COLO668 (cell line): Measurements from ENCODE around the gene ABLIM1.

Experiments used
- DNase-seq: peaks from one replicate; lab custom pipeline; 2025; ENCODE audit not compliant: unreplicated experiment; lab: John Stamatoyannopoulos, UW

The ABLIM1 gene

GRCh38 chr10:114593240-114593792, 64.8 kb downstream of the ABLIM1 start:
- no peak for DNase-seq

DNA sequence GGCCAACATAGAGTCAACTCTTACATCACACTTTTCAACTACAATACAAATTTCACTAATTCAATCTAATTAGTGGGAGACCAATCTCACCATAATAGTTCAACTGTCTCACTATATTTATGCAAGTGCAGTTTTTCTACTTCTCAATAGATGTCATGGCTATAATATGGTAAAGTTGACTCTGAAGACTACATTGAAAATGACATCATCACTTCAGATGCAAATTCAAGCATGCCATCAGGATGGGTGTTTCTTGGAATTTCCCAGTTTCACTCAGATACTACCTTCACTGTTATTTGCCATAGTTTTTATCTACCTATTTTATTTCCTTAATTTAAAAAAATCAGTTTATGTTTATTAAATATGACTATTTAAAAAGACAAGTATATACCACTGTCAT, 67.1 kb downstream of the ABLIM1 start:
- no peak for DNase-seq

- no peak for DNase-seq
Observed at GRCh38 chr10:114584419-114584818, 73.7 kb downstream of the ABLIM1 start.

DNA sequence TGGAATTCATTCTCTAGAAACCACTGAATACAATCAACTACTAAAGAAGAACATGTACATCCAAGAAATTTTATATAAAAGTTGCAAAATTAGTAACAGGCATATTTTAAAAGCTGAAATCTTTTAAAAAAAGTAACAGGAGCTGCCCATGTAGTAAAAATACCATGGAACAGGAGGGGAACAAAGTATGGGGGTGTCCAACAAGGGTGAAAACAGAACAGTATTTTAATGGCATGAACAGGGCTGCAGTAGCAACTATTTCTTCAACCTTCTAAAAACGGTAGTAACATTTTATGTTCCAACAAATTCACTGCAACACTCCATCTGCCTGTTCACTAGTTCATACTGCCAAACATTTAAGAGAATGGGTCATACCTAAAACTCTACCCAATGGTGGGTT, 77.0 kb downstream of the ABLIM1 start:
- no peak for DNase-seq

DNA sequence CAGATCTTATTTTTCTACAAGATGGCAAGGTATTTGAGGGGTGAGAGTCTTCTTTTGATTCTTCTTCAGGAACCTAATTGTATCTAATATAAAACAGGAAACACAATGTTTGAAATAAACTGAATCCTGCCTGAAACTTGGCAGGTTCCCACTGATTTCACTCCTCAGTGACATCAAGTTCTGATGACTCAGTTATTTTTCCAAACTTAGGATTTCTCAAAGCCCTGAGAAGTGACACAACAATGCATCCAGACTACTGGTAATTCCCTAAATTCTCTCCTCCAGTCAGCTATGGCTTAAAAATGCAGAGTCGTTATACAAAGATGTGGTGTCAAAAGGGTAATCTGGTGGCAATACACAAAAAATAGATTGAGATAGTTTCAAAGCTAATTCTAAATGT, 80.9 kb downstream of the ABLIM1 start:
- DNase-seq: no peak

DNA sequence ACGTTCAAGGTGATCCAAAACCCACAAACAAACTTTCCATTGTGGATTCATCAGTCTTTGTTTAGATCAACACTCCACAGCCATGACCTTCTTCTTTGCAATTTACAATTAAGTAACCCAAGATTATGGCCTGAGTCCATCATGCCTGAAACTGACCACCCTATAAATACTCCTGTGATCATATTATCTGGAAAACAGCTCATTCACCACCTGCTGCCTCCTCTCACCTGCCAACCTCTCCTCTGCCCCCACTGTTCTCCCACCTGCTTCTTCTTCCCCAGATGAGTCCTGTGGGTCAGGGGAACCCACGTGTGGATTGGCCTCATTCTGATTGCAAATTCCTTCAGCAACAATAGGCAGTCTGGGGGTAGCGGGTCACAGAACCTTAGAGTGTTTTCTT, 81.4 kb downstream of the ABLIM1 start:
- no peak for DNase-seq

GRCh38 chr10:114576132-114576487, 82.0 kb downstream of the ABLIM1 start:
- no peak for DNase-seq

GRCh38 chr10:114575417-114576131, 82.5 kb downstream of the ABLIM1 start:
- DNase-seq: no peak

- no peak for DNase-seq
Observed at GRCh38 chr10:114573330-114574045, 84.6 kb downstream of the ABLIM1 start.

- DNase-seq: no peak
Observed at GRCh38 chr10:114571316-114571999, 86.6 kb downstream of the ABLIM1 start.

GRCh38 chr10:114566064-114566463, 92.0 kb downstream of the ABLIM1 start:
- DNase-seq: no peak

DNA sequence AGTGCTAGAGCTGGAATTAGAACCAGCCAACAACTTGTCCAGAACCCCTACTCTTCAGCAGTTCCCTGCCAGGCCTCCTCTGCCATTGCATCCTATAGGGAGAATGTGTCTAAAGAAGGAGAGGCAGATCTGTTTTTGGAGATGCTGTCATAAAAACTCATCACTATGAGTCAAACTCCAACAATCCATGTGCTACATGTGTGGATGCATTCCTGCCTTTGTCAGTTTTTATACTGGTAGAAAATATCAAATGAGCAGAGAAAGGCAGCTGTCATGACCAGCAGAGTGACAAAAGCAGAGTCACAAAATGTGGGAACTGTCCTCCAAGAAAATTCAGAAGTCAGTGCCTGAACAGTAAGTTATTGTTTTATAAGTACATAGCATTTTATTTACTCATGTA, 93.0 kb downstream of the ABLIM1 start:
- no peak for DNase-seq

GRCh38 chr10:114561008-114561523, 97.0 kb downstream of the ABLIM1 start:
- no peak for DNase-seq

- DNase-seq: no peak
Observed at GRCh38 chr10:114560144-114560543, 97.9 kb downstream of the ABLIM1 start.

- no peak for DNase-seq
Observed at GRCh38 chr10:114559636-114560035, 98.4 kb downstream of the ABLIM1 start.

DNA sequence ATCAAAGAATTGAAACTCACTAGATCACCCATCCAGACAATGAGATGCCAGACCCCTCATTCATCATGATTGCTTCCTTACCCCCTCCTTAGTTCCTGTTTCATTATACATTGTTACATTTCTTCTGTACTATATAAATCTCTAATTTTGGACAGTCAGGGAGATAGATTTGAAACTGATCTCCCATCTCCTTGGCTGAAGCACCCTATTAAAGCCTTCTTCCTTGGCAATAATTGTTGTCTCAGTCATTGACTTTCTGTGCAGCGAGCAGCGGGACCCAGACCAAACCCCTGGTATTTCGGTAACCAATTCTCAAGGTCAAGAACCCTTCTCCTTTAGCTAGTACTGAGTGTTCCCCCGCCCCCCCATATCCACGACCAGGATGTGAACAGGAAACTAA, 100.2 kb downstream of the ABLIM1 start:
- DNase-seq: no peak

DNA sequence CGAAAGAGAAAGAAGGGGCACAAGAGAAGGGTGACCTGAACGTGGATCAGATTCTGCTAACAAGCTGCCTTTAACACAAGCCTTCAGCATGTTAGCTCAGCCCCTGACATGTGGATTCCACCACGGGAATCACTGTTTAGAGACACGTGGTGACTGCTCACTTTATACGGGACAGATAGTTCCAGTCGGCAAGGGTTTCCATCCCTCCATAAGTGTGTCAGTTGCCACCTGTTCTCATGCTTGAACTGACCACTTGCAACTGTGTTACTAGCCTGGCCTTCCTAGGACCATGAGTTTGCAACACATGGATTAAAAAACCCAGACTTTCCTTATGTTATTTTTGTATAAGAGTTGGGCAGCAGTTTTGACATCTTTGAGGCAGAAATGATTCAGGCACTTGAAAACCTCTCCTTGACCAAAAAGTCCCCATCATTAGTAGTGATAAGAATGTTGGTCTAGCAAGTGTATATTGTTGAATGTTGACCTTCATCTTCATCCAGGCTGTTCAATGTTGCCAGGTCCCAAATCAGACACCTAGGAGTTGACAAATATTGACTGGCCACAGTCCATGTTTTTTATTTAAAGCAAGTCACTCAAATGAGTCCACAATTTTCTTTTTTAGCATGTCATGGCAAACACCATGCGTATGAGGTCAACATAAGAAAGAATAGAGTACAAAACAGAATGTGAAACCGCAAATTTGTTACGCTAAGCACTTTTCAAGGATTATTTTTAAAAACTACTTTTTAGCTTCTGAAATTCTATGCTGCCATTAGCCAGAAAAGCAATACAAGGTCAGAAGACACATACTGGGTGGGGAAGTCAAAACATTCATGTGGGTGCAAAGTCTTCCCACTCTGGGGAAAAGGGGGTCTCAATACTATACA, 101.6 kb downstream of the ABLIM1 start:
- DNase-seq: no peak

GRCh38 chr10:114553436-114553835, 104.6 kb downstream of the ABLIM1 start:
- DNase-seq: no peak

GRCh38 chr10:114552050-114552449, 106.0 kb downstream of the ABLIM1 start:
- DNase-seq: no peak

DNA sequence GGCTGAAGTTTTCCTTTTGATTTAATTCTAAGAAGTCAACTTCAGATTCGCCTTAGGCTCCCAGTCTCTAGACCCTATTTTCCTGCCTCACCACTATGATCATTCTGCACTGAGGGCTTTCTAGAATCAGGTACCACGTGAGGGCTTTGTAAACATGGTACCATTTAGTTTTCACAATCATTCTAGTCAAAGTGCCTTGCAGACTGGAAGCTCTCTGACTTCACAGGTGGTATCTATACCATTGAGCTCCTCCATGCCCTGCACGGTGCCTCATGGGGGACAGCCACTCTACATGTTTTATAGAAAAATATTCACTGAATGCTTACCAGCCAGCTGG, 106.5 kb downstream of the ABLIM1 start:
- DNase-seq: no peak
